Activated naive CD8-positive, alpha-beta T cell (primary cell): ENCODE results near the gene TUBB3.
A peak's percentile ranks its signal among the peaks of the same experiment; 100 is the strongest.
"Not testable (repeated sequence)": the region's sequence is repeated elsewhere in the genome, so short reads cannot be mapped to it uniquely, and the experiment has no call there.

Source experiments
- H3K27ac Mint-ChIP-seq: one replicate; pipeline ENCODE4 v1.8.0; 2021; ENCODE audit warnings: mixed read lengths
- H3K27me3 Mint-ChIP-seq: one replicate; pipeline ENCODE4 v1.8.0; 2021; ENCODE audit warnings: mixed read lengths
- H3K36me3 Mint-ChIP-seq: one replicate; pipeline ENCODE4 v1.8.0; 2021; ENCODE audit warnings: mixed read lengths
- H3K4me1 Mint-ChIP-seq: one replicate; pipeline ENCODE4 v1.8.0; 2021; ENCODE audit warnings: low read depth, mixed read lengths
- H3K4me3 Mint-ChIP-seq: one replicate; pipeline ENCODE4 v1.8.0; 2021; ENCODE audit warnings: mild to moderate bottlenecking, mixed read lengths
- H3K9me3 Mint-ChIP-seq: one replicate; pipeline ENCODE4 v1.8.0; 2021; ENCODE audit warnings: low read depth, mixed read lengths

Gene TUBB3

DNA sequence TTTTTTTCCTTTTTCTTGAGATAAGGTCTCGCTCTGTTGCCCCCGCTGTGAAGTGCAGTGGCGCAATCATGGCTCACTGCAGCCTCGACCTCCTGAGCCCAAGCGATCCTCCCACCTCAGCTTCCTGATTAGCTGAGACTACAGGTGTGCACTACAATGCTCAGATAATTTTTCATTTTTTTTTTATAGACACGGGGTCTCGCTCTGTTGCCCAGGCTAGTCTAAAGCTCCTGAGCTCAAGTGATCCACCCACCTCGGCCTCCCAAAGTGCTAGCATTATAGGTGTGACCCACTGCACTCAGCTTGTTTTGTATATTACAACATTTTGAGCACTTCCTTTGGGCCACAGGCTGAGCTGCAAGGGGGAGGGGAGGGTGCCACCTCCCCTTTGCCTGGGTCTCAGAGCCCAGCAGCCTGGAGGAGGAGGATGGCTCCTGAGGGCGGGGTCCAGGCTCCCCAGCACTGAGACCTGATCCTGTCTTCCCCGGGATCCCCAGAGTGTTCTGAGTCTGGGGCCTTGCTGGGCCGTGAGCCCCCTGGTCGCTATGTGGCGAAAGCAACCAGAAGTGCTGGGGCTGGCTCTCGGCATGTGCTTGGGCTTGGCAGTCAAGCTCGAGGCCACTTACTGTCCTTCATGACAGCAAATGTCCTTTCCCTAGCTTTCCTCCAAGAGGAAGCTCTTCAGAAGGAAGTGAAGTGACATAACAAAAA is 33.5 kb downstream of the TUBB3 start:
- H3K36me3 Mint-ChIP-seq: no peaks in the 10 kb centered on the region
- H3K9me3 Mint-ChIP-seq: no peaks in the 10 kb centered on the region
- H3K27ac Mint-ChIP-seq: no peak overlapping the region
- no peaks in the 10 kb centered on the region for H3K4me1 Mint-ChIP-seq
- no peak overlapping the region for H3K4me3 Mint-ChIP-seq
- H3K27me3 Mint-ChIP-seq: no peaks in the 10 kb centered on the region

DNA sequence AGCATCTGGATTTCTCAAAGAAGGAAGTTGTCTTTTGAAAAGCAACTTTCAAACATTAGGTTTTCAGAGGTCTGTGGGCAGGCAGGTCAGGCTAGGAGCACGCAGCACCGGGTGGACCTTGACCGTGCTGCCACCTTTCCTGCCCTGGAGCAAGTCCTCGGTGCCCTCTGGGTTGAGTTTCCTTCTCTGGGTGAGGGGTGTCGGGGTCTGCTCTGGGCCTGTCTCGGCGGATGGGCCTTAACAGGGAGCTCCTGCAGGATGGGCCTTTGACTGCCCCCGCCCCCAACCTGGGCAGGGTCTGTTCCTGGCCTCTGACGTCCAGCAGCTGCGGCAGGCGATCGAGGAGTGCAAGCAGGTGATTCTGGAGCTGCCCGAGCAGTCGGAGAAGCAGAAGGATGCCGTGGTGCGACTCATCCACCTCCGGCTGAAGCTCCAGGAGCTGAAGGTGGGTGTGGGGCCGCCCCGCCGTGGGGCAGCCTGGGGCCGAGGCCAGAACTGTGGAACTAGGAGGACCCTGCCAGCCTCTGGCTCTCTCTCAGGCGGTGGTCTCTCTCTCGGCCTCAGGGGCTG is 34.2 kb downstream of the TUBB3 start:
- H3K4me1 Mint-ChIP-seq: no peaks in the 10 kb centered on the region
- H3K9me3 Mint-ChIP-seq: no peaks in the 10 kb centered on the region
- no peaks in the 10 kb centered on the region for H3K36me3 Mint-ChIP-seq
- H3K27ac Mint-ChIP-seq: no peak overlapping the region
- no peak overlapping the region for H3K4me3 Mint-ChIP-seq
- no peaks in the 10 kb centered on the region for H3K27me3 Mint-ChIP-seq

DNA sequence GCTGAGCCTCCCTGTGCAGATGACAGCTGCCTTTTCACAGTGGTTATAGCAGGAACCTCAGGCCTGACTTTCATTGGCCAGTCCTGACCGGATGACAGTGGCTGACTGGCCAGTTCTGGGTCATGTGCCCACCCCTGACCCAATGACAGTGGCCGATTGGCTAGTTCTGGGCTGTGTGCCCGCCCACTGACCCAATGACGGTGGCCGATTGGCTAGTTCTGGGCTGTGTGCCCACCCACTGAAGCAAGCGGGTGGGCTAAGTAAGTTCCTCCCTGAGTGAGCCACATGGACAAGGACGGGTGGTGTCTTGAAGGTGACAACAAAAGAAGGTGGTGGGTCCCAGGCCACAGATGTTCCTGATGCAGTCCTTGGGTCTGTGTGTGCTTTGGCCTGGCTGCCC is 34.9 kb downstream of the TUBB3 start:
- Mint-ChIP-seq H3K4me1 (no peaks in the 10 kb centered on the region), H3K27ac (no peak overlapping the region), H3K36me3 (no peaks in the 10 kb centered on the region), H3K27me3 (no peaks in the 10 kb centered on the region), H3K9me3 (no peaks in the 10 kb centered on the region), H3K4me3 (no peak overlapping the region)

DNA sequence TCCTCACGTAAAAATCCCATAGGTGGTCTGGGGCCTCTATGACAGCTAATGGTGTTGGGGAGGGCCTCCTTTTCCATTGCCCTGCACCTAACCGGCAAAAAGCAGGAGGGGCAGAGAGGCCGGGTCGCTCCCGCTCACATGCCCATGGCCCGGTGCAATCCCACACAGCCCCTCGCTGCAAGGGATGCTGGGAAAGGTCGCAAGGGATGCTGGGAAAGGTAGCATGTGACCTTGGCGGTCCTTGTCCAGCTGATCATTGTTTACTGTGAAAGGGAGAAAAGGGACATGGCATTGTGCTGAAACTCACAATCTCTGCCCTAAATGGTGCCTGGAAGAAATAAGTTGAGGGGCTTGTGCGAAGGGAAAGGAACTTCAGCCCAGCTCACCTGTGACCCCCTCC is 35.5 kb downstream of the TUBB3 start:
- no peak overlapping the region for H3K27ac Mint-ChIP-seq
- H3K27me3 Mint-ChIP-seq: no peaks in the 10 kb centered on the region
- H3K36me3 Mint-ChIP-seq: no peaks in the 10 kb centered on the region
- no peaks in the 10 kb centered on the region for H3K4me1 Mint-ChIP-seq
- no peak overlapping the region for H3K4me3 Mint-ChIP-seq
- no peaks in the 10 kb centered on the region for H3K9me3 Mint-ChIP-seq

DNA sequence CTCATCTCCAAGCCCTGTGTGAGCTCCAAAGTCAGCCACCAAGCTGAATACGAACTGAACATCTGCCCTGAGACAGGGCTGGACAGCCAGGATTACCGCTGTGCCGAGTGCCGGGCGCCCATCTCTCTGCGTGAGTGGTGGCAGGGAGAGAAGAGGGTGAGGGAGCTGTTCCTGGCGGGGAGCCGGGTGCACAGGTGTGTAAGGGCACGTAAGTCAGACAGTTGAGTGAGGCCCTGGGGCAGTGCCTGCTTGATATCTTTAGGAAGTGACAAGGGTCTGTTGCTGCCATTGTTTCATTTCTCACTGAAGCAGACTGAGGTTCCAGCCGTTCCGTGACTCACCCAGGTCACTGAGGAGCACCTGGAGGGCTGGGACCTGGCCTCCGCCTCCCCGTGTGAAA is 37.8 kb downstream of the TUBB3 start:
- Mint-ChIP-seq H3K27ac (no peak overlapping the region), H3K36me3 (no peaks in the 10 kb centered on the region), H3K27me3 (no peaks in the 10 kb centered on the region), H3K4me1 (no peaks in the 10 kb centered on the region), H3K9me3 (no peaks in the 10 kb centered on the region), H3K4me3 (no peak overlapping the region)

DNA sequence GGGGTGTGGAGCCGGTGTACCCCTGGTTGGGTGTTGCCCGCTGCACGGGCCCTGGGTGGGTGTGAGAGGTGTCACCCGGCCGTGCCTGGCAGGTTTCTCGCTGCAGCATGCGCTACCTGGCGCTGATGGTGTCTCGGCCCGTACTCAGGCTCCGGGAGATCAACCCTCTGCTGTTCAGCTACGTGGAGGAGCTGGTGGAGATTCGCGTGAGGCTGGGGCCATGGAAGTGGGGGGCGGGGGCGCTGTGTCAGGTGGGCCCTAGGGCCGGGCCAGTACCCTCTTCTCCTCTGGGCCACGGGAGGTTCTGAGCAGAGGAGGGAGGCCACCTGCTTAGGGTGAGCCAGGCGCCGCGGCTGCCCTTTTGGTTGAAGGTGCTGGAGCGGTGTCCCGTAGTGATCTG is 38.8 kb downstream of the TUBB3 start:
- Mint-ChIP-seq H3K36me3 (no peaks in the 10 kb centered on the region), H3K4me3 (no peak overlapping the region)

DNA sequence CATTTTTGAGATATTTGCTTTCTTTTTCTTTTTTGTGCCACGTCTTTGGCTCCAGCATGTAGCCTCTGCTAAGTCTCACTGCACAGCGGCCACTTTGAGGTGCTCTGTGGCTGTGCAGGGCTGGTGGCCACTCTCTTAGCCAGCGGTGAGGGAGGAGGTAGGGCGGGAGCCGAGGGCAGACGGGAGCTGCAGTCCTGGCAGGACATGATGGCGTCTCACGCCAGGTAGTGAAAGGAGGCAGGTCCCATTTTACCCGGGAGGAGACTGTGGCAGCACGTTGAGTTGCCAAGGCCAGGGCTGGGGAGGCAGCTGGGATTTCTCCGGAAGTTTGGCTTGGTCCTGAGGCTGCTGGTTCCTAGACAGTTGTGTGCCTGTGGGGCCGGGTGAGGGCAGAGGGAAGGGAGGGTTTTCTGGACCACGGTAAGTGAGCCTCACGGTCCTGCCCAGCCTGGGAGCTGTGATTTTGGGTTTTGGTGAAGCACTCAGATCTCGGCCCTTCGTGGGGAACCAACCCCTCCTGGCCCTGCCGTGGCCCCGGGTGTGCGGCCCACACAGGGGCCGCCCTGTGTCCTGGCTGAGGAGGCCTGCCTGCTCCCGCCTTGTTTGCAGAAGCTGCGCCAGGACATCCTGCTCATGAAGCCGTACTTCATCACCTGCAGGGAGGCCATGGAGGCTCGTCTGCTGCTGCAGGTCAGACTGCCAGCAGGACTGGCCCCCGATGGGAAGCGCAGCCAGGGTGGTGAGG is 39.8 kb downstream of the TUBB3 start:
- Mint-ChIP-seq H3K27ac (no peak overlapping the region), H3K9me3 (no peaks in the 10 kb centered on the region), H3K27me3 (no peaks in the 10 kb centered on the region), H3K4me3 (no peak overlapping the region), H3K36me3 (no peaks in the 10 kb centered on the region), H3K4me1 (no peaks in the 10 kb centered on the region)

More for the DNA sequence above, 38.8 kb downstream of the TUBB3 start:
- H3K9me3 Mint-ChIP-seq: no peaks in the 10 kb centered on the region
- no peaks in the 10 kb centered on the region for H3K27me3 Mint-ChIP-seq
- H3K4me1 Mint-ChIP-seq: no peaks in the 10 kb centered on the region
- H3K27ac Mint-ChIP-seq: no peak overlapping the region

DNA sequence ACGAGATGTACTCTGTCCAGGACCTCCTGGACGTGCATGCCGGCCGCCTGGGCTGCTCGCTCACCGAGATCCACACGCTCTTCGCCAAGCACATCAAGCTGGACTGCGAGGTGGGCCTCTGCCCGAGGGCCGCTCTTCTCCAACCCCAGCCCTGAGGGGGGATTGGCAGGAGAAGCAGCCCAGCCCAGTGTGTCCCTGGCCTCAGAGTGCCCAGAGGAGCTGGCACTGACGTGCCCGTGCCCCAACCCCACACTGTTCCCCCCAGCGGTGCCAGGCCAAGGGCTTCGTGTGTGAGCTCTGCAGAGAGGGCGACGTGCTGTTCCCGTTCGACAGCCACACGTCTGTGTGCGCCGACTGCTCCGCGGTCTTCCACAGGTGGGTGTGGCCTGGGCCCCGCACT is 41.1 kb downstream of the TUBB3 start:
- Mint-ChIP-seq H3K27me3 (no peaks in the 10 kb centered on the region), H3K36me3 (no peaks in the 10 kb centered on the region), H3K9me3 (no peaks in the 10 kb centered on the region), H3K4me1 (no peaks in the 10 kb centered on the region), H3K27ac (no peak overlapping the region), H3K4me3 (no peak overlapping the region)

DNA sequence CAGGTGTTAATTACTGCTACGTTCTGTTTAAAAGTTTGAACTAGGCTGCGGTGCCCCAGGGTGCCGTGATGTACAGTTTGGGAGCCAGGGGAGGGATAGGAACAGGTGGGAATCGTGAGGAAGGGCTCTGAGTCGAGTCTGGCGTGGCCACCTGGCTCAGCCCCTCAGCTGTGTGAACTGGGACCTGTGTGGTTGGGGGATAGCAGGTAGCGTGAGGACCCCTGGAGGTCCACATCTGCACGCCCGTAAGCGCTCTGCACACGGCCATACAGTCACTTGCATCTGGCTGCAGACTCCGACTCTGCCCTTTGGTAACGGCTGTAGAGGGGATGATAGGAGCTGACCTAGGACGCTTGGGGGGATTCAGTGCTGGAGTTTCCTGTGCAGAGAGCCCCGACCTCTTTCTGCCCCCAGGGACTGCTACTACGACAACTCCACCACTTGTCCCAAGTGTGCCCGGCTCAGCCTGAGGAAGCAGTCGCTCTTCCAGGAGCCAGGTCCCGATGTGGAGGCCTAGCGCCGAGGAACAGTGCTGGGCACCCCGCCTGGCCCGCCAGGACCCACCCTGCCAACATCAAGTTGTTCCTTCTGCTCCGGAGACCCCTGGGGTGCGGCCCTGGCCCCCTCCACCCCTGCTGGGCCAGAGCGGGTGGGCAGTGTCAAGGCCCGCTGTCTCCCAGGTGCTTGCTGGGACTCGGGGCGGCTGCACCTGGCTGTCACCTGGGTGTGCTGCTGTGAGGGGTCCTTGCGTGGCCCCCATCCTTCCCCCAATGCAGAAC is 42.5 kb downstream of the TUBB3 start:
- H3K4me1 Mint-ChIP-seq: peaks cover 3% of the 10 kb centered on the region
- H3K27ac Mint-ChIP-seq: no peak overlapping the region

DNA sequence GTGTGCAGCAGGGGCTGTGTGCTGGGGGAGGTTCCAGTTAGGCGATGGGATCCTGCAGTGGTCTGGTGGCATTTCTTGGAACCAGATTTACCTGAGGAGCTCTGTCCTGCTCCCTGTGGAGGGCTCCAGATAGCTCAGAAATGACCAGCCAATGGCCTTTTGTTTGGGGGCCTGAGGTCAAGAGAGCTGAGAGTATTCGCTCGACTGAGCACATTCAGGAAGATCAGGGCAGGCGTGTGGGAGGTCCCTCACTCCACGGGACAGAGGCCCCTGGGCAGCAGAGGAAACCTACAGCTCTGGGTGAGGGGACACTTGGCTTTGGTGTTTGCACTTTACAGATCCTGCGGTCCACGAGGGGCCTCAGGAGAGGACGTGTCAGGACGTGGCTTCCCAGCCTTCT is 43.6 kb downstream of the TUBB3 start:
- Mint-ChIP-seq H3K36me3 (peaks cover 2% of the 10 kb centered on the region), H3K27me3 (no peaks in the 10 kb centered on the region), H3K4me3 (no peak overlapping the region), H3K4me1 (peaks cover 12% of the 10 kb centered on the region), H3K9me3 (no peaks in the 10 kb centered on the region), H3K27ac (no peak overlapping the region)

More for the DNA sequence above, 42.5 kb downstream of the TUBB3 start:
- H3K9me3 Mint-ChIP-seq: no peaks in the 10 kb centered on the region
- H3K36me3 Mint-ChIP-seq: peaks cover 2% of the 10 kb centered on the region
- H3K27me3 Mint-ChIP-seq: no peaks in the 10 kb centered on the region
- no peak overlapping the region for H3K4me3 Mint-ChIP-seq

DNA sequence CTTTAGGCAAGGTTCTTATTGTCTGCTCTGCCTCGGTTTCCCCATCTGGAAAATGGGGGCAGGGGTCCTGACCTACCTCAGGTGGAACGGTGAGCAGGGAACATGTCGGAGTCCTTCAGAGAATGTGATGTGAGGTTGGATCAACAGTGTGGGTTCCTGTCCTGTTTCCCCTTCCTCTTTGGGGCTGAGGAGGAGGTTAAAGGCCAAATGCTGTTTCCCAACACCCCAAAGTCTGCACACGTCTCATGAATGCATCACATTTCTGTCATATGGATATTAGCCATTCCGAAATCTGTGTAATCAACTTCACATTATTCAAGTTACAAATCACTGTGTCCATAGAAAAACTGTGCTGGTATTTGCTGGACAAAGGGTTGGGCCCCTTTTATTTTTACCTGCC is 44.3 kb downstream of the TUBB3 start:
- not testable (repeated sequence) for H3K36me3 Mint-ChIP-seq, H3K4me3 Mint-ChIP-seq, H3K27me3 Mint-ChIP-seq, H3K9me3 Mint-ChIP-seq, H3K27ac Mint-ChIP-seq
- H3K4me1 Mint-ChIP-seq: peaks cover 12% of the 10 kb centered on the region

DNA sequence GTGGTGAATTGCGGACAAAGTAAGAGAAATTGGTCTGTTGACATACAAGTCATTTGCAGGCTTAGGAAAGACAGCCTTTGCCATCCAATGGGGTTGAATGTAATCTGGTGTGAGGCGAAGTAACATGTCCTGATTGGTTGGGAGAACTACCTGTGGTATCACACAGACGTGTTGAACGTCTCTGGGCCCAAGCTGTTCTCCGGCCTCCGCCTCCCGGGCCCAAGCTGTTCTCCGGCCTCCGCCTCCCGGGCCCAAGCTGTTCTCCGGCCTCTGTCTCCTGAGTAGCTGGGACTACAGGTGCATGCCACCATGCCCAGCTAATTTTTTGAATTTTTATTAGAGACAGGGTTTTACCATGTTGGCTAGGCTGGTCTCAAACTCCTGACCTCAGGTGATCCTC is 44.9 kb downstream of the TUBB3 start:
- H3K36me3 Mint-ChIP-seq, H3K4me3 Mint-ChIP-seq, H3K27me3 Mint-ChIP-seq, H3K9me3 Mint-ChIP-seq, H3K27ac Mint-ChIP-seq: not testable (repeated sequence)
- H3K4me1 Mint-ChIP-seq: peaks cover 12% of the 10 kb centered on the region

DNA sequence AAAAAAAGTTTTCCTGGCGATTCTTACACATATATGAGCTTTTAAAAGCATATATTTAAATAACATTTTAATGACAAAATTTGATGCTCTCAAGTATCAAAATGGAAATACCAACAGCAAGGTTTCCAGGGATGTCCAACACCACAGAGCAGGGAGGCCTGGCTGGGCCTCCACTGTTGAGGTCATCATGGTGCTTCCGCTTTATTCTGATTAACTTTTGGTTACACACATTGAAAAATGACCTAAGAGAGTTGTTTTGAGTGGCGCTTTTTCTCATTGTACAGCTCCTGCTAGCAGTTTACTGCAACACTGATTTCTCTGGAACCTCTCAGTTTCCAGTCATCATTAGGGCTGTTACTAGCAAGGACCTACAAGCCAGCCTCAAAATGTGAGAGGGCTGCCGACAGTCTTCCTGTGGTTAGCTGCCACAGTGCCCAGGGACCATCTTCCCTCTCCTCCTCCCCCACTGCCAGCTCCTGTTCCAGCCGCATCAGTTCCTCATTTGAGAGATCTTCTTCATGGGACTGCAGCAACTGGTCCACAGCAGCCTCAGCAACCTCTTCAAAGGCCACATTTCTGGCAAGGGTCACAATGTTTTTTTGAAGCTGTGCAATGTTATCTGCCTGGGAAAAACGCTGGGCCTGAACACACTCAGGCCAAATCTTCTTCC is 46.7 kb downstream of the TUBB3 start:
- H3K4me1 Mint-ChIP-seq: peaks cover 25% of the 10 kb centered on the region
- H3K27ac Mint-ChIP-seq: no peak overlapping the region
- no peaks in the 10 kb centered on the region for H3K9me3 Mint-ChIP-seq
- peak overlapping the region; percentile 98 for H3K4me3 Mint-ChIP-seq
- H3K36me3 Mint-ChIP-seq: peaks cover 2% of the 10 kb centered on the region
- no peaks in the 10 kb centered on the region for H3K27me3 Mint-ChIP-seq

DNA sequence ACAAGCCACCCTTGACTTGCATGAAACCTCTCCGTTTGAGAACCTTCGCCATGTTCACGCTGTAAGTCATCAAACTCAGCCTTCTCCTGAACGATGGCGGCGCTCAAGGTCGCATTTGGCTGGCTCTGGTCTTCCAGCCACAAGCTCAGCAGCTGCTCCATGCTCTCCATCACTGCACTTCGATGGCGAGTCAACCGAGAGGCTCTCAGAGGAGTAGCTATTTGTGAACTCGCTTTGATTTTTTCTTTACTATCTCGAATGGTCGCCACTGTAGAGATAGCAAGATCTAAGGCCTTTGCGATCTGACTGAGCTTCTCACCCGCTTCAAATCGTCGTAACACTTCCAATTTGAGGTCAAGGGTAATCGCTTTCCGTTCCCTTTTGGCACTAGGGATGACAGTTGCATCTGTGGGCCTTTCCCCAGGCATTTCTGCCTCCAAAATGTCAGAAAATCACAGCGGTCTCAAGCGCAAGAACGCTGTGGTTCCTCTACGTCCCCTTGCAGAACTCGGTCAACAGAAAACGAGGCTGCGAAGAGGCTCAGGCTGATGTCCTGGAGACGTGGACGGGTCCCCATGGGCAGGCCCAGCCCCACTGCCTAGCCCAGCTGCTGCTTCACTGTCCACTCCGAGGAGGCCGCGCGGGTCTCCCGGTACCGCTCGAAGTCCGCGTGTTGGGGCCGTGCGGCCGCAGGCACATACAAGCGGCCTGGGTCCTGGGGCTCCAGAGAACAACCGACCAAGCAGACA is 48.5 kb downstream of the TUBB3 start:
- Mint-ChIP-seq H3K4me3 (peak overlapping the region; percentile 98), H3K9me3 (no peaks in the 10 kb centered on the region), H3K4me1 (peaks cover 32% of the 10 kb centered on the region), H3K27me3 (no peaks in the 10 kb centered on the region), H3K36me3 (peaks cover 2% of the 10 kb centered on the region), H3K27ac (peak overlapping the region; percentile 78)
